ENCODE results near the gene EID2.

EID2 gene

DNA sequence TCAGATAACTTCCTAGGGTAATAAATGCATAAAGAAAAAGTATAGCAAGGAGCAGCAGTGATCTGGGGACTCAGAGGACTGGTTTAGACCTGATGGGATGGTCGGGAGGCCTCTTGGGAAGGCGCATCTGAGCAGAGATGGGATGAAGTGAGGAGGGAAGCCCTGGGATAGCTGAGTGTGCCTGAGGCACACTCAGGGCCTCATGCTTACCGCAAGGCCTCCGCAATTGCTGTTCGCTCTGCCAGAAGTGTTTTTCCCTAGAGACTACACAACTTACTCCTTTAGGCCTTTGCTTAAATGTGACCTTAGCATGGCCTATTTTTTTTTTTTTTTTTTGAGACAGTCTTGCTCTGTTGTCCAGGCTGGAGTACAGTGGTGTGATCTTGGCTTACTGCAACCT, 45.3 kb downstream of the EID2 start:
- Histone ChIP-seq H3K79me2 (ENCODE audit: control insufficient read depth, low read length) (no peaks in the 10 kb centered on the region), H3K4me3 (ENCODE audit: low read length) (no peak overlapping the region), H3K36me3 (ENCODE audit: control insufficient read depth, low read length) (peaks cover 11% of the 10 kb centered on the region), H3K4me1 (ENCODE audit: control insufficient read depth, low read length) (peaks cover 23% of the 10 kb centered on the region), H3K27ac (ENCODE audit: low read depth, low read length) (no peak overlapping the region), H3K9me2 (replicated peaks; ENCODE audit: control insufficient read depth, low read length) (no peaks in the 10 kb centered on the region), H3K27me3 (ENCODE audit: control insufficient read depth, low read length) (peaks cover 21% of the 10 kb centered on the region), H3F3A (ENCODE audit: control insufficient read depth, insufficient read depth) (peaks cover 3% of the 10 kb centered on the region), H3K9me3 (ENCODE audit: control insufficient read depth, insufficient read depth, low read length) (no peaks in the 10 kb centered on the region), H4K20me1 (ENCODE audit: control insufficient read depth, insufficient read depth, low read depth, low read length) (no peaks in the 10 kb centered on the region), H3K4me2 (ENCODE audit: low read length) (no peak overlapping the region)
- TF ChIP-seq, protein P1, sequence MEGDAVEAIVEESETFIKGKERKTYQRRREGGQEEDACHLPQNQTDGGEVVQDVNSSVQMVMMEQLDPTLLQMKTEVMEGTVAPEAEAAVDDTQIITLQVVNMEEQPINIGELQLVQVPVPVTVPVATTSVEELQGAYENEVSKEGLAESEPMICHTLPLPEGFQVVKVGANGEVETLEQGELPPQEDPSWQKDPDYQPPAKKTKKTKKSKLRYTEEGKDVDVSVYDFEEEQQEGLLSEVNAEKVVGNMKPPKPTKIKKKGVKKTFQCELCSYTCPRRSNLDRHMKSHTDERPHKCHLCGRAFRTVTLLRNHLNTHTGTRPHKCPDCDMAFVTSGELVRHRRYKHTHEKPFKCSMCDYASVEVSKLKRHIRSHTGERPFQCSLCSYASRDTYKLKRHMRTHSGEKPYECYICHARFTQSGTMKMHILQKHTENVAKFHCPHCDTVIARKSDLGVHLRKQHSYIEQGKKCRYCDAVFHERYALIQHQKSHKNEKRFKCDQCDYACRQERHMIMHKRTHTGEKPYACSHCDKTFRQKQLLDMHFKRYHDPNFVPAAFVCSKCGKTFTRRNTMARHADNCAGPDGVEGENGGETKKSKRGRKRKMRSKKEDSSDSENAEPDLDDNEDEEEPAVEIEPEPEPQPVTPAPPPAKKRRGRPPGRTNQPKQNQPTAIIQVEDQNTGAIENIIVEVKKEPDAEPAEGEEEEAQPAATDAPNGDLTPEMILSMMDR (IDR thresholded peaks at IDR 0.05; ENCODE audit: low read depth, low read length, poor library complexity, severe bottlenecking) = no peak

DNA sequence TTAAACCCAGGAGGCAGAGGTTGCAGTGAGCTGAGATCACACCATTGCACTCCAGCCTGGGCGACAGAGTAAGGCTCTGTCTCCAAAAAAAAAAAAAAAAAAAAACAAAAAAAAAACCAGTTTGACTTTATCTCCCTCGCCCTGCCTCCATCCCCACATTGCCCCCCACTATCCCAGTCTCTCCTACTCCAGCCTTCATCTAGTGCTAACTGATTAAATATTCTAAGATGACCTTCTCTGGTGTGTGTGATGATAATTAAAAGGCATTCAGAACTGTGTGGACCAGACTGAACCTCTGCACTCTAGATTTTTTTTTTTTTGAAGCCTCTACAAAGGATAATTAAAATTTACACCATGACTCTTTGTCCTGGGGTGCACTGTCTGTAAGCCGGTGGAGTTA, 47.2 kb downstream of the EID2 start:
- H3K4me3 ChIP-seq (ENCODE audit: low read length) = no peak overlapping the region
- peaks cover 6% of the 10 kb centered on the region; the same call in 1 of the 2 replicates for H3K27me3 ChIP-seq (ENCODE audit: control insufficient read depth, low read length)
- TF ChIP-seq, protein P1 (IDR thresholded peaks at IDR 0.05; ENCODE audit: low read depth, low read length, poor library complexity, severe bottlenecking) = no peak
- TF ChIP-seq EZH2phosphoT487 (IDR thresholded peaks at IDR 0.05; ENCODE audit: borderline replicate concordance, low read length) = no peak
- H3K9me2 ChIP-seq (replicated peaks; ENCODE audit: control insufficient read depth, low read length) = no peaks in the 10 kb centered on the region
- H3K27ac ChIP-seq (ENCODE audit: low read depth, low read length) = no peak overlapping the region
- H3K36me3 ChIP-seq (ENCODE audit: control insufficient read depth, low read length) = peaks cover 30% of the 10 kb centered on the region
- H3K9me3 ChIP-seq (ENCODE audit: control insufficient read depth, insufficient read depth, low read length) = no peaks in the 10 kb centered on the region
- no peaks in the 10 kb centered on the region for H4K20me1 ChIP-seq (ENCODE audit: control insufficient read depth, insufficient read depth, low read depth, low read length)
- no peaks in the 10 kb centered on the region for H3K79me2 ChIP-seq (ENCODE audit: control insufficient read depth, low read length)
- peaks cover 3% of the 10 kb centered on the region for H3F3A ChIP-seq (ENCODE audit: control insufficient read depth, insufficient read depth)
- peaks cover 5% of the 10 kb centered on the region for H3K4me1 ChIP-seq (ENCODE audit: control insufficient read depth, low read length)
- no peak overlapping the region for H3K4me2 ChIP-seq (ENCODE audit: low read length)

DNA sequence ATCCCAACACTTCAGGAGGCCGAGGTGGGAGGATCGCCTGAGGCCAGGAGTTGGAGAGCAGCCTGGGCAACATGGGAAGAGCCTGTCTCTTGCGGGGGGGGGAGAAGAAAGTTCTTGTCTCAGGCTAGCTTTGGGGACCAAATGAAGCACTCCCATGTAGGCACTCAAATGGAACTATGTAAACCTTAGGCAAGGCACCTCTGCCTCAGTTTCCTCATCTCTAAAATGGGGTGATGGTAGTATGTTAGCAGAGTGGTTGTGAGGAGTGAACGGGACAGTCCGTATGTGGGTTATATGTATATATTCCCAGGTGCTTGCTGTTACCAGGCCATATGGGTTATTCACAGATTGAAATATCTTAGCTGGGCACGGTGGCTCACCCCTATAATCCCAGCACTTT, 47.7 kb downstream of the EID2 start:
- no peaks in the 10 kb centered on the region for H3K9me3 ChIP-seq (ENCODE audit: control insufficient read depth, insufficient read depth, low read length)
- H3K4me1 ChIP-seq (ENCODE audit: control insufficient read depth, low read length) = no peaks in the 10 kb centered on the region; the same call in 1 of the 2 replicates
- H3K27ac ChIP-seq (ENCODE audit: low read depth, low read length) = no peak overlapping the region
- no peak overlapping the region for H3K4me2 ChIP-seq (ENCODE audit: low read length)
- no peak overlapping the region for H3K4me3 ChIP-seq (ENCODE audit: low read length)
- H3K27me3 ChIP-seq (ENCODE audit: control insufficient read depth, low read length) = 0 out of 2 replicates have a peak, but pooled peaks cover under 1% of the 10 kb centered on the region
- TF ChIP-seq, protein P1 (IDR thresholded peaks at IDR 0.05; ENCODE audit: low read depth, low read length, poor library complexity, severe bottlenecking) = no peak
- TF ChIP-seq EZH2phosphoT487 (IDR thresholded peaks at IDR 0.05; ENCODE audit: borderline replicate concordance, low read length) = no peak
- no peaks in the 10 kb centered on the region for H3K79me2 ChIP-seq (ENCODE audit: control insufficient read depth, low read length)
- H3K9me2 ChIP-seq (replicated peaks; ENCODE audit: control insufficient read depth, low read length) = no peaks in the 10 kb centered on the region
- H4K20me1 ChIP-seq (ENCODE audit: control insufficient read depth, insufficient read depth, low read depth, low read length) = no peaks in the 10 kb centered on the region
- H3K36me3 ChIP-seq (ENCODE audit: control insufficient read depth, low read length) = peaks cover 31% of the 10 kb centered on the region
- peaks cover 3% of the 10 kb centered on the region for H3F3A ChIP-seq (ENCODE audit: control insufficient read depth, insufficient read depth)

DNA sequence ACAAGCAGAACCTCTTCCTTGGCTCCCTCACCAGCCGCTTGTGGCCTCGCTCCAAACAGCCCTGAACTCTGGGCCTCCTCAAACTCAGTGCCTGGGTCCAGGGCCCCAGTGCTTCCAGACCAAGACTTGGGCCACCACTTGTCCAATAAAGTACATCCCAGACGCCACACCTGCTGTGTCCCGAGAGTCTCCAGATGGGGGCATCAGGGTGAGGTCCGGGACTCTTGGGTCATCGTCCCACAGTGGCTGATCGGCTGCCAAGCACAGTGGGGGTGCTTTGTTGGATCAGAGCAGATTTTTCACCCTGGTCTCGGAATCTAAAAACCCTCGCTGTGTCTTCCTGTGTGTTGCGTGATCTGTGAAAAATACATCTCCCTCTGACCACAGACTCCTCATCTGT, 50.2 kb downstream of the EID2 start:
- Histone ChIP-seq H3K27me3 (ENCODE audit: control insufficient read depth, low read length) (no peaks in the 10 kb centered on the region), H4K20me1 (ENCODE audit: control insufficient read depth, insufficient read depth, low read depth, low read length) (no peaks in the 10 kb centered on the region), H3K4me3 (ENCODE audit: low read length) (no peak overlapping the region), H3K4me1 (ENCODE audit: control insufficient read depth, low read length) (no peaks in the 10 kb centered on the region), H3K4me2 (ENCODE audit: low read length) (no peak overlapping the region), H3K27ac (ENCODE audit: low read depth, low read length) (no peak overlapping the region), H3K79me2 (ENCODE audit: control insufficient read depth, low read length) (no peaks in the 10 kb centered on the region; the same call in 1 of the 2 replicates), H3F3A (ENCODE audit: control insufficient read depth, insufficient read depth) (peaks cover 3% of the 10 kb centered on the region), H3K36me3 (ENCODE audit: control insufficient read depth, low read length) (peaks cover 53% of the 10 kb centered on the region), H3K9me3 (ENCODE audit: control insufficient read depth, insufficient read depth, low read length) (no peaks in the 10 kb centered on the region), H3K9me2 (replicated peaks; ENCODE audit: control insufficient read depth, low read length) (no peaks in the 10 kb centered on the region)
- no peak for TF ChIP-seq EZH2phosphoT487 (IDR thresholded peaks at IDR 0.05; ENCODE audit: borderline replicate concordance, low read length)
- TF ChIP-seq, protein P1 (IDR thresholded peaks at IDR 0.05; ENCODE audit: low read depth, low read length, poor library complexity, severe bottlenecking) = no peak
